Retinal pigment epithelial cell (primary cell): ENCODE measurements around the gene STK26.
A peak's percentile ranks its signal among the peaks of the same experiment; 100 is the strongest.

Experiments used
- DNase-seq: peaks from one replicate; pipeline ENCODE4 v3.0.0-alpha.2; 2010; ENCODE audit warnings: low read depth
- H3K4me3 ChIP-seq: 2 replicates; pipeline ENCODE4 v1.5.1; 2011; ENCODE audit warnings: mild to moderate bottlenecking, low read length, control low read depth, moderate library complexity
- CTCF ChIP-seq: conservative IDR thresholded peaks from 2 replicates; pipeline ENCODE4 v1.5.1; 2011; ENCODE audit warnings: low read depth, low read length, control low read depth, inconsistent platforms

Gene STK26

DNA sequence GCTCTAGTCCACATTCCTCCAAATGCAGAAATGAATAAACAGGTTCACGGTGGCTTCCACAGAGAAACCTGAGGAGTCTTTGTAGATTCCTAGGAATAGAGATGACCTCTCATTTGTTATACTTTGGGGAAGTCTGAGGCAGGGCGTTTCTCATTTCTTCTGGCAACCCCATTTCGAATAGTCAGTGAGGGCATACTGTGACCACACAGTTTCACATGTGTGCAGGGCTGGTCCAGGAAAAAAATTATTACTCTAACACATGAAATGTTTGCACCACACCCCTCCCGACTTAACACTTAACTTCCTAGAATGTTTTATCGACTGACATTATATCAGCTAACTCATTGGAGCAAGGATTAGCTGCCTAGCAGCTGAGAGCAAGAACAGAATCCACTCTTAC is 92.7 kb downstream of the STK26 start:
- no peak for DNase-seq
- no peak for TF ChIP-seq CTCF
- H3K4me3 ChIP-seq = no peak overlapping the region

DNA sequence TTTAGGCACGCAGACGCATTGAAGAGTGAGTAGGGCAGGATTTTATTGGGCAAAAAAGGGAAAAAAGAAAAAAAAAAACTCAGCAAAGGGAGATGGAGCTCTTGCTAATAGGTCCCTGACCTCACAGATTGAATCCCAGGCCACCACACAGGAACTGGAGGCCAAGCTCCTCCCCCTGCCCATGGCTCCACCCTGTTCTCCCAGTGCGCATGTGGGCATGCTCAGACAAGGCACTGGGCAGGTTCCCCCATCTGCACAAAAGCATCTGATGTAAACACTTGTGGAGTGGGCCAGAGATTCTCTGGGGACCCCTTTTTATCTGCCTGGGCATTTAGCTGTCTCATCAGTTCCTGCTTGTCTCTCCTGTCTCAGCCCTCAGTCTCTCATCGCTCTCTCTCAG is 95.3 kb downstream of the STK26 start:
- DNase-seq = no peak
- TF ChIP-seq CTCF = no peak
- no peak overlapping the region for H3K4me3 ChIP-seq

DNA sequence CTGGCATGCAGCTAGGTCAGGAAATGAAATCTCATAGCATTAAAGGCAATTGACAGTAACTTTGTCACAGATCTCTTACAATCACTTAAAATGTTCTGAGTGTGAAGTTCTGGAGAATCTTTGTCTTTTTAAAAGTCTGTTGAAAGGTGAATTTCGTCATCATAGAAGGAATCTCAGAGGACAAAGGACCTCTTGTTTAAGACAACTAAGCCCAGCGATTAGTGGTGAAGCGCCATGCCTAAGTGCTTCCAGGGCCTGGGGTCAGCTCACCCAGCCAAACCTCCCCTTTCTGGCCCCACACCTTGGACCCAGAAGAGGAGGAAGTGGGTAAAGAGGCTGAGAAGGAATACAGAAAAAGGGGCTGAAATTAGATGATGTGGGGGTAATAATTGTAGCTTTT is 96.2 kb downstream of the STK26 start:
- no peak overlapping the region for H3K4me3 ChIP-seq
- peak; percentile 2 for DNase-seq
- no peak for TF ChIP-seq CTCF

- no peak for DNase-seq
- no peak for TF ChIP-seq CTCF
- H3K4me3 ChIP-seq = no peak overlapping the region
These were observed 96.9 kb downstream of the STK26 start for GRCh38 chrX:132119821-132120515.

DNA sequence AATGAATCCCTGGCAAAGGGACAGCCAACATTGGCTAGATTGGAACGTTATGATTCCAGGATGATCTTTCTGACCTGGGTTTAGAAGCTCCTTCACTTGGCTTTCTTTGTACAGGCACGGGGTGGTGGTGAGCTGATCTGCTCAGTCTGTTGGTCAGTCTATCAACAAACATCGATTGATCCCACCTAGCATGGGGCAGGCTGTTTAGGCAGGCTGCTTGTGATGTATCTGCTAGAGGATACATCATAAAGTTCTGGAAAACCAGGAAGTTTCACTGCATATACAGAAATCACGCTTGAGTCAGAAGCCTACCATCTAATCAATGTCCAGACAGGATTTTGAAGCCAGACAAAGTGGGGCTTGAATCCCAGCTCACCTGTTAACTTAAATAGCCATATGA is 97.8 kb downstream of the STK26 start:
- DNase-seq = no peak
- no peak overlapping the region for H3K4me3 ChIP-seq
- TF ChIP-seq CTCF = no peak
